ENCODE measurements around the gene PARL. TPM values are rescaled to one million over a fixed set of nuclear protein-coding genes. Genes with fewer than 3 reads are reported as not detected.

The PARL gene
- total and polyA plus RNA-seq, 11 donors: 37.9 to 86.9 (median 53.8) TPM

DNA sequence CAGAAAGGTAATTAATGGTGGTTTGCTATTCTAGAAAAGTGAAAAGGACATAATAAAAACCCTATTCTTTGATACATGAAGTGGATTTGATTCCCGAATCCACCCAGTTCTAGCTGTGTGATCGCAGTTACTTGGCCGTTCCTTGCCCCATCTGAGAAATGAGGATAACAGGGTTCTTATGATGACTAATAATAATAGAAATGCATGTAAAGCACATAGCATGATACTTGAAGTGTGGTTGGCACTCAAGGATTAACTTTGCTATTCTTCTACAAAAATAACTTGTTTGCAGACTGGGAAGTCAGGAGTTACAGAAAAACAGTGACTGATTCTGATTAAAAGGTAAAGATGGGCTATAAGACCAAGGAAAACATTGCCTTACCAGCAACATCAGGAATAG is 26.8 kb downstream of the PARL start:
- H3K36me3 ChIP-seq: peaks cover 0 to 97% (median 78%) of the 10 kb centered on the region in 9 donors
- DNase-seq (no peak), ATAC-seq (no peak)
- H3K27ac ChIP-seq: peak overlapping the region in 3 of 12 donors; percentile 8 to 25 (median 13)
- intact Hi-C loops (cut with DNase I): no loop called here
- H3K9me3 ChIP-seq: no peaks in the 10 kb centered on the region
- no peak for TF ChIP-seq POLR2A (IDR thresholded peaks at IDR 0.05)
- TF ChIP-seq, protein P1, sequence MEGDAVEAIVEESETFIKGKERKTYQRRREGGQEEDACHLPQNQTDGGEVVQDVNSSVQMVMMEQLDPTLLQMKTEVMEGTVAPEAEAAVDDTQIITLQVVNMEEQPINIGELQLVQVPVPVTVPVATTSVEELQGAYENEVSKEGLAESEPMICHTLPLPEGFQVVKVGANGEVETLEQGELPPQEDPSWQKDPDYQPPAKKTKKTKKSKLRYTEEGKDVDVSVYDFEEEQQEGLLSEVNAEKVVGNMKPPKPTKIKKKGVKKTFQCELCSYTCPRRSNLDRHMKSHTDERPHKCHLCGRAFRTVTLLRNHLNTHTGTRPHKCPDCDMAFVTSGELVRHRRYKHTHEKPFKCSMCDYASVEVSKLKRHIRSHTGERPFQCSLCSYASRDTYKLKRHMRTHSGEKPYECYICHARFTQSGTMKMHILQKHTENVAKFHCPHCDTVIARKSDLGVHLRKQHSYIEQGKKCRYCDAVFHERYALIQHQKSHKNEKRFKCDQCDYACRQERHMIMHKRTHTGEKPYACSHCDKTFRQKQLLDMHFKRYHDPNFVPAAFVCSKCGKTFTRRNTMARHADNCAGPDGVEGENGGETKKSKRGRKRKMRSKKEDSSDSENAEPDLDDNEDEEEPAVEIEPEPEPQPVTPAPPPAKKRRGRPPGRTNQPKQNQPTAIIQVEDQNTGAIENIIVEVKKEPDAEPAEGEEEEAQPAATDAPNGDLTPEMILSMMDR (IDR thresholded peaks at IDR 0.05): no peak
- peaks cover 0 to 11% (median 0%) of the 10 kb centered on the region in 12 donors for H3K4me1 ChIP-seq
- no peak overlapping the region for H3K4me3 ChIP-seq
- H3K27me3 ChIP-seq: no peaks in the 10 kb centered on the region
- 92 to 96% (median 94%) methylated on average over 3 of the region's 3 CpGs for WGBS, 4 donors

DNA sequence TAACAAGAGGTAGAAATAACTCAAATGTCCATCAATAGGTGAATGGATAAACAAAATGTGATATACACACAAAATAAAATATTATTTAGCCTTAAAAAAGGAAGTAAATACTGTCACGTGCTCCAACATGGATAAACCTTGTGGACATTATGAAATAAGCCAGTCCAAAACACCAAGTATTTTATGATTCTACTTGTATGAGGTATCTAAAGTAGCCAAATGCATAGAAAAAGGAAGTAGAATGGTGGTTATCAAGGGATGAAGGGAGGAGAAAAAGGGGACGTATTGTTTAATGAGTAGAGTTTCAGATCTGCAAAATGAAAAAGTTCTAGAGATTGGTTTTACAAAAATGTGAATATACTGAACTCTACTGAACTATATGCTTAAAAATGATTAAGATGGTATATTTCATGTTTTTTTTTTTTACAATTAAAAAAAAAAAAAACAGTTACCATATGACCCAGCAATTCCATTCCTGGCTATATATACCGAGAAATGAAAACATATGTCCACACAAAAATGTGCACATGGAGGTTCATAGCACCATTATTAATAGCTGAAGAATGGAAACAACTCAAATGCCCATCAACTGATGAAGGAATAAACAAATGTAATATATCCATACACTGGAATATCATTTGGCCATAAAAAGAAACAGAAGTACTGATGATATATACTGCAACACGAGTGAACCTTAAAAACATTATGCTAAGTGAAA is 30.2 kb downstream of the PARL start:
- H3K4me1 ChIP-seq: peaks cover 0 to 11% (median 0%) of the 10 kb centered on the region in 12 donors
- peaks cover 0 to 96% (median 71%) of the 10 kb centered on the region in 9 donors for H3K36me3 ChIP-seq
- no peaks in the 10 kb centered on the region for H3K9me3 ChIP-seq
- ATAC-seq: no peak
- no peak overlapping the region for H3K4me3 ChIP-seq
- no peaks in the 10 kb centered on the region for H3K27me3 ChIP-seq
- WGBS, 4 donors: 91 to 95% (median 92%) methylated on average over 4 of the region's 4 CpGs
- H3K27ac ChIP-seq: no peak overlapping the region
- no peak for DNase-seq
- TF ChIP-seq, protein P1 (IDR thresholded peaks at IDR 0.05): no peak
- no peak for TF ChIP-seq POLR2A (IDR thresholded peaks at IDR 0.05)
- intact Hi-C loops (cut with DNase I): no loop called here

- Histone ChIP-seq H3K27ac (no peak overlapping the region), H3K36me3 (peaks cover 0 to 98% (median 91%) of the 10 kb centered on the region in 9 donors), H3K4me3 (no peak overlapping the region), H3K4me1 (no peaks in the 10 kb centered on the region), H3K27me3 (no peaks in the 10 kb centered on the region), H3K9me3 (no peaks in the 10 kb centered on the region)
- WGBS, 4 donors: 86 to 91% (median 88%) methylated on average over 13 of the region's 13 CpGs
- no peak for TF ChIP-seq POLR2A (IDR thresholded peaks at IDR 0.05)
- TF ChIP-seq, protein P1 (IDR thresholded peaks at IDR 0.05): no peak
- intact Hi-C loops (cut with DNase I): no loop called here
- DNase-seq: no peak
- no peak for ATAC-seq
Observed at GRCh38 chr3:183845608-183846288, 38.9 kb downstream of the PARL start.

- Histone ChIP-seq H3K9me3 (no peaks in the 10 kb centered on the region), H3K4me3 (no peak overlapping the region), H3K27ac (no peak overlapping the region), H3K36me3 (peaks cover 0 to 98% (median 91%) of the 10 kb centered on the region in 9 donors), H3K27me3 (no peaks in the 10 kb centered on the region), H3K4me1 (no peaks in the 10 kb centered on the region)
- intact Hi-C loops (cut with DNase I): no loop called here
- 96% methylated on average over 4 of the region's 4 CpGs for WGBS, 4 donors
- TF ChIP-seq, protein P1 (IDR thresholded peaks at IDR 0.05): no peak
- TF ChIP-seq POLR2A (IDR thresholded peaks at IDR 0.05): no peak
- no peak for DNase-seq
- no peak for ATAC-seq
Observed at GRCh38 chr3:183845090-183845489, 39.6 kb downstream of the PARL start.

Measured in heart left ventricle (tissue), 16 donors.